ENCODE data around the gene BCHE.
"Not testable (repeated sequence)": the region's sequence is repeated elsewhere in the genome, so short reads cannot be mapped to it uniquely, and the experiment has no call there.

Gene BCHE

DNA sequence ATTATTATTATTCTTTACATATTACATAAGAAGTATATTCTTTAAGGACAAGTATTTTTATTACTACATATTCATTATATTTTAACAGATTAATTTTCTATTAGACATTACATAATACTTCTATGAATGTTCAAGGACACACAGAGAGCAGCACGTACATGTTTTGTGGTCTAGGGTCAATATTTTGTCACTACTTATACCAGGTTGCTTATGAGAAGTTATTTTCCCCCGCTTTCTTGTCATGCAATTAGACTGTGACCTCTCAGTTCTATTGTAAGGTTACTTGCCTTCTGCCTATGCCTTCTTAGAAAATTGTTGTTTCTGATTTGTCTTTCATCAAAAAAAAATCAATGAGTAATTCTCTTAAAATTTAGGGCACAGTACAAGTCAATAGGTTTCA lies 21.5 kb downstream of the BCHE start:
- no peak for DNase-seq

DNA sequence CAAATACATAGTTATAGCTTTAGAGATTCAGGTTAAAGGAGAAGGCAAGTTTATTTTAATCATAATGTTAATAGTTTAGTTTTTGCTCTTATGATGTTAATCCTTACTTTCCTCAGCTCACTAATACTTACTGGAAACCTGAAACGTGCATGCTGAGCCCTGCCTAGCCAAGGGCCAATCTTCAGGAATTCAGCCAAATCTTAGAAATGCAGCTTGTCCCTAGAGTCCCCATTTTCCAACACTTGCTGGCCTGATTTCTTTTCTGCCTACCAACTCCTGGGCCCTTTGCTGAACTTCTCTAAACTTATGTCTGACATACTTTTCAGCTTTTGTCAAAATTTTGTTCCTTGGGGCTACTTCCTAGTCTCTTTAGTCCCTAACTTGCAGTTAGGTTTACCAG lies 22.8 kb downstream of the BCHE start:
- DNase-seq = no peak

DNA sequence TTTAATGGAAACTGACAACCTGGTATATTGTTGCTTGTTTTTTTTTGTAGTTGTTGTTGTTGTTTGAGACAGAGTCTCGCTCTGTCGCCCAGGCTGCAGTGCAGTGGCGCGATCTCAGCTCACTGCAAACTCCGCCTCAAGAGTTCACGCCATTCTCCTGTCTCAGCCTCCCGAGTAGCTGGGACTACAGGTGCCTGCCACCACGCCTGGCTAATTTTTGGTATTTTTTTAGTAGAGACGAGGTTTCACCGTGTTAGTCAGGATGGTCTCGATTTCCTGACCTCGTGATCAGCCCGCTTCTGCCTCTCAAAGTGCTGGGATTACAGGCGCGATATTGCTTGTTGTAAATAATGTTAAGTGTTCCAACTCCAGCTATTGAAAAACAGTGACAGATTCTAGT lies 29.3 kb downstream of the BCHE start:
- not testable (repeated sequence) for DNase-seq

DNA sequence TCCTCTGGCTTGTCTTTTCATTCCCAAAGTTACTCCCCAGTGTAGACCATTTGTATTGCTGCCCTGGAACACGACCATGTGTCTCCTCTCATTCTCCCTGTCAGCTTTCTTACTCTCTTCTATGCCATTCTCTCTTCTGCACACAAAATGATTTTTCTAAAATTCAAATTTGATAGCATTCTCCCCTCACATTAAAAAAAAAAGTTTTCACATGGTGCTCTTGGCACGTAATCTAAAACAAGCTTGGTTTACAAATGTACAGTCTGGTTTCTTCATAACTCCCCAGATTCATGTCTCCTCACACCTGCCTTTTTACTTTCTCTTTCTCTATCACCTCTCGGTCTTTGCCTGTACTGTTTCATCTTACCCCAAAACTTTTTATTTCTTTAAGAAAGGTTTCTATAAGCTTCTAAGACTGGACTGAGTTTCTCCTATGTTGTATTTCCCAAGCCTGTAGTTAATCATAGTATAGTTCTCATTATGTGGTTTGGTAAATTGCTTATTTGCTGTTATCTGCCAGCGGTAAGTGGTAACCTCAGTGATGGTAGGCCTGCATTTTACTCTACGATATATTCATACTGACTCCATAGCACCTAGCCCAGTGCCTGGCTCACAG lies 31.2 kb downstream of the BCHE start:
- no peak for DNase-seq

DNA sequence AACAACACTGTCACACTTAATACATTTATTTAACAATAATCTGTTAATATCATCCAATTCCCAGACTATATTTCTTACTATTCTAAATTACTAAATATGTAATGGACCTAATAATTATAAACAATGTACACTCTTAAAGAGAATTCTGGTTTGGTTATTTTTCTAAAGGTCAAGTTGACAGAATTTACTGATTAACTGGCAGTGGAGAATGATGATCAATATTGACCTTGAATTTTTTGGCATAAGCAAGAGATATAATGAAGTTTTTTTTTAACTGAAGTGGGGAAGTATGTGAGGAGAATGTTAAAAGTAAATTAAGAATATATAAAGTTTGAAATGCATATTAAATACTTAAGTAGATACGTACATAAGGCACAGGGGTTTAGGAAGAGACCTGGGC lies 33.8 kb downstream of the BCHE start:
- DNase-seq = no peak

DNA sequence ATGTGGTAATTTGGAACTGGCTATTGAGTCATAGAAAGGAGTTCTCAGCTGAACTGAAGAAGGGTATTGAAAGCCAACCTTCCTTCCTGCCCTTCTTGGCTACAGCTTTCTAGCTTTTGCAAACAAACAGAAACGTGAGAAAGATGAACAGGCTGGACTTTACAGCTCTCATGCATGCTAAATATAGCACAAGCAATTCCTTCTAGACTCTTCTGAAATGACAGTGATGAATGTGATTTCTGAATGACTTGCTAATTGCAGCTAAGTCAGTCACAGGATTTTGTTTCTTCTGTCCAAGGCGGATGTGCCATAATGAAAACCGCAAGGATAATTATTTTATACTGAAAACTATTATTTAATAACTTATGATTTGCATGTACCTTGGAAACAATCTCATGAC lies 36.3 kb downstream of the BCHE start:
- DNase-seq = no peak

DNA sequence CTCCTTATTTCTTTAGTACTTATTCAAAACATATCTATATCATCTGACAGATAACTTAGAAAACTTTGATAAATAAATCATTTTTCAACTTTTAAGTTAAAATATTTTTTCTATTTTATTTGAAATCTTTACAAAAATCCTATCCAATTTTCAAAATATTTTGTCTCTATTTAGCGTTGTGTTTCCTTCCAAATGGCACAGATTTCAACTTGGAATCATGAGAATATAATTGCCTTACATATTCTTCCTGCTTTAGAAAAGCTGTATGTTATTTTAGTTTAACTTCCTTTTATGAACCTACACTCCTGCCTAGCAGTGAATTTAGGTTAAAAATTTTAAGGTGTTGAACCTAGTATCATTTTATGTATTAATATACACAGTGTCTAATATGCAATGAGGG lies 38.2 kb downstream of the BCHE start:
- no peak for DNase-seq

DNA sequence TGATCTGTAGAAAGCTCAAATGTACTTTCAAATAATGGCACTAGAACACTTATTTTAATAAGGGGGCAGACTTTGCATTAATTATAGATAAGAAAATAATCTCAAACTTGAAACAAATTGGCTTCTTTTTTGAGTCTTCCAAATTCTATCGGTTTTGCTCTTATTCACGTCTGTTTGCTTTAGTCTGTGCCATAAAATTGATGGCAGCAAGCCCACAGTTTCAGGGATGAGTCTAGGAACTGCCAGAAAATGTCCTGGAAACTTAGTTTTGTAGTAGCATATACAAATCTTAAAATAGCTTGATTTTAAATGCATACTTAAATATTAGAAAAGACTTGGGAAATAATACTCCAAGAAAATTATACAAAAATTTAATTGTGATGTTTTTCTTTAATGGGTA lies 39.7 kb downstream of the BCHE start:
- DNase-seq = no peak

DNA sequence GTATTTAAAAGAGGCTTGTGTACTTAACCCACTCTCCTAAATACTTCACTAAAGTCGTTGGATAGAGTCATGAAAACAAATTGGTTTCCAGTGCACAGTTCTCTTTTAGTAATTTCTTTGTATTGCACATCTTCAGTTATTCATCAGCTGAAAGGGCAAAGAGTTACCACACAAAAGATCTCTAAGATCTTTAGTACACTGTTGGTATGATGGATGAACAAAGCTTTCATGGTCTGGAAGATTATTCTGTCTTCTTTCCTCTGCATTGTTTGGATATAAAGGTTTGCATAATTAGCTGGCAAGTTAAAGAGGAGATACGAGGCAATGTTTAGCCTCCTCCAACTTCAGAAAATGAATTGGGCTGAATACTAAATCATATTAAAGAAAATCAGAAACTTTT lies 40.5 kb downstream of the BCHE start:
- DNase-seq = no peak

DNA sequence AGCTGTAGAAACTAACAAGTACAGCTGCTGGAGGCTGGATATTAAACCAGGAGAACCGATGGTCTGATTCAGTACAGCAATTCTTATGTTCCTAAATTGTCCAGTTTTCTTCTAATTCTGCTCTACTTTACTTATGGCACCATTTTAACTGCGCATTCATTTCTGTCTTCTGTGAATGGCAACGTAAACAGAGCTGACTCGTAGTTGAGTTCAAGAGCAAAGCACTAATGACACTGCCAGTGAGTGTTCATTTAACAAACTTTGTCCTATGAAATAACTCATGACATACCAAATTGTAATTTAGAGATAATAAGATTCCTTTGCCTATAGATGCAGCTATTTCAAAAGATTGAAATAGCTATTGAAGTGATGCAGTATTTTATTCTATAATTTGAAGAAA lies 48.7 kb downstream of the BCHE start:
- DNase-seq = no peak

DNA sequence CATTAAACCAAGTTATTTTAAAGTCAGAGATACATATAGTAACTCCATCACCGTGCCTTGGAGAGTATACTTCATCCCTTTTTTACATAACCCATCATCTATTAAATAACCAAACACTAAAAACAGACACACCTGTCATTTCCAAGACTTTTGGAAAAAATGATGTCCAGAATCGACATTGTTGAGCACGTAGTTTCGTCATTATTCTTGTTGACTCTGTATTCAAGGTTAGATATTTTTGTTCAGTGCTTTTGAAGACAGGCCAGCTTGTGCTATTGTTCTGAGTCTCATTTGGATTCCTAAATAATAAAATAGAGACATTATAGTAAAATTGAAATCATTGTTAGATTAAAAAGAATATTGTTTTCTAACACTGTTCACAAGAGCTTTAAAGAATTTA lies 51.2 kb downstream of the BCHE start:
- DNase-seq = no peak

DNA sequence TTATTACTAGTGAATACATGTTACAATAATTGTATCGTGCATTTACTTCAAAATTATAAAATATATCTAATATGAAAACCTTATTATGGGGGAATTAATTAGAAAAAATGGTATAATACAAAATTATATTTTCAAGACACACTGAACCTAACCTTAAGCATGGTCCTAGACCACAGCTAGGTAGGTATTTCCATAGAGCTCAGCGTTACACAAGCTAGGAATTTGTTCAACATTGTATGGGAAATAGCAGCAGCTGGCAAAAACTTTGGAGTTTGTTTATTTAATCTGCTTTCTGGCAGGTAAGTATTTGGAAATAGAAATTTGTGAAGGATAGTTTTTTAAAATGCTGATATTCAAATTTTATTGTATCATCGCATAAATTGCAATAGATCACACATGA lies 52.9 kb downstream of the BCHE start:
- no peak for DNase-seq

DNA sequence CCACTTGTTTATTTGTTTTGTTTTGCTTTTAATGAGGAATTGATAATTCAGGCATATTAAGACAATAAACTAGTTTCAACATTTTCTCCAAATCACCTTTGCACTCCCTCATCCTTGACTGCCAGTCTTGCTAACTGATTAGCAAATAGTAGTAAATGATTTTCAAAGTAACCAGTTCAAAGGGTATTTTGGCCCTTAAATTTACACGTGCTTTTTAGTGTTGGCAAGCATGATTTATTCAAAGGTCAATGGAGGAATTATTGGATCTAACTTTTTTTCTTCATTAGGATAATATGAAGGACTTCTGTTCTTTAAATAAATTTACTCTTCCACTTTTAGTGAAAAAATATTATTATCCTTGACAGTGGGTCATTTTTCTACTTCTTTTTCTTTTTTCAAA lies 53.8 kb downstream of the BCHE start:
- DNase-seq = no peak

DNA sequence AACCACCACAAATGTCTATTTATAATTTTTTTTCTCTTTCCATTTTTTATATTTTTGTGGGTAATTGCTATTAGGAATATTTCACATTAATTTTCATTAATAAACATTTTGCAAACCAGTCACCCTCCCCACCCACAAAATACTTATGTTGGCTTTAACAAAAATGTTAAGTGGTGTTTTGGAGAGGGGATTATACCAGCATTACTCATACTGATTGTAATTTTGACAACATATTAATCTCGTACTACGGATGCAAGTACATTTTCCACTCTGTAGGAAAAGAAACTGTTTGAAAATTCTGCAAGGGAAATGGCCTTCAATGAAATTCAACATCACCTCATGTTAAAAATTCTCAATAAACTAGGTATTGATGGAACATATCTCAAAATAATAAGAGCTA lies 58.3 kb downstream of the BCHE start:
- DNase-seq = no peak

DNA sequence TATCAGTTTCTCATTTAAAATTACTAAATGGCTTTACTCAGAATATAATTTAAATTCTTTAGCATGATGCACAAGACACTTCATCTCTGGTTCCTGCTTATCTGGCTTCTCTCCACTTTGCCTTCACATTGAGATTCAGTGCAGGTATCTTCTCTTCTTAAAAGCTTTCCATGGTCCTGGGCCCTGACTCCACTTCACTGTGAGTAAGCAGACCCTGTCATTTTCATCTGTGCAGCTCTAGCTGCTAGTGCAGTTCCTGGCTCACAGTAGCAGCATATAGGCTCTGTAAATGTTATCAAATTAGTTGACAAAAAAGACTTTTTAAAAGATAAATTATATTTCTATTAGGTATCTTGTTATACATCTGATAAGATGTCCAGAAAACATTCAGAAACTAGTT lies 58.8 kb downstream of the BCHE start:
- DNase-seq = no peak

DNA sequence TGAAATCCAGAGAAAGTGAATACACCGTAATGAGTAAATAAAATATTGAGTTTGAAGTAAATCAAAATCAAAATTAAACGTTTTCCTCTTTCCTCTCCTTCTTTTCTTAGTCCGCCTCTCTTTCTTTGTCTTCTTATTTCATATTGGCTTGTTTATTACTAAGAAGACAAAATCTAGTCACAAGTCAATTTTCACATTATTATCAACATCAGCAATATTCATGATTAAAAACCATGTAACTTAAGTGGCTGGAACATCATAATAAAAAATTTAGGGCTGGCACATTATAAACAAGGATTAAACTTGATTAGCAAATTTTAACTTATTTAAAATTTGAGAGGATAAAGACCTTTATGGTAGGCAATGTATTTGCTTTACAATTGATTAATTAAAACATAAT lies 61.4 kb downstream of the BCHE start:
- DNase-seq = no peak

DNA sequence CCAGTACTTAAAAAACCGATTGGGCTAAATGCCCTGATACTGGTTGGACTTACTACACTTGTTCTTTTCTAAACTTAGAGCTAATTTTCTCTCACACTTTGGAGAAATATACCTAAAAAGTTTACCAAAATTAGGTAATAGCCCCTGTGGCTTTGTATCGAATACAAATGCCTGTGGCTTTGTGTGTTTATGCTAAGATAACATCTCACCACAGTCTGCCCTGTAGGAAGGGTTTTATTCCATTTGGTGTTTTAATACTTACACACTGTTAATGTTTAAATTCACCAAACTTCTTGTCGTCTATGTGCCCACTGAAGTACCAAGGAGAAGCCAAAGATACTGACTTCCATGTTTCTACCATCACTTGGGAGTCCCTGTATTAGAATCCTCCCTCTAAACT lies 66.4 kb downstream of the BCHE start:
- no peak for DNase-seq

DNA sequence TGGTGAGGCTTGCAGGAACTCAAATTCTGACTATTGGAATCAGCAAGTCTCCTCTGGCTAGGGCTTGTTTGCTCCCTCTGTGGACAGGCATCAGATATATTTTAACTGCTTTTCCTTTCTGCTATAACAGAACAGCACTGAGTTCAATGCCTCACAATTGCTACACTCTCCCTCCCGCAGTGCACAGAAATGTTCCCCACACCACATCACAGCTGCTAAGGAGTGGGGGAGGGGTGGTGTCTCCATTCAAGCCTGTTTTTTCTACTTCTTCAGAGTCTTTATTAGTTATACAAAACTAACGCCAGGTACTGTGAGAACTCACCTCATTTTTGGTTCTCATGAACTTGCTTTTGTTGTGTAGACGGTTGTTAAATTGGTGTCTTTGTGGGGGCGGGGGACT lies 68.5 kb downstream of the BCHE start:
- no peak for DNase-seq

DNA sequence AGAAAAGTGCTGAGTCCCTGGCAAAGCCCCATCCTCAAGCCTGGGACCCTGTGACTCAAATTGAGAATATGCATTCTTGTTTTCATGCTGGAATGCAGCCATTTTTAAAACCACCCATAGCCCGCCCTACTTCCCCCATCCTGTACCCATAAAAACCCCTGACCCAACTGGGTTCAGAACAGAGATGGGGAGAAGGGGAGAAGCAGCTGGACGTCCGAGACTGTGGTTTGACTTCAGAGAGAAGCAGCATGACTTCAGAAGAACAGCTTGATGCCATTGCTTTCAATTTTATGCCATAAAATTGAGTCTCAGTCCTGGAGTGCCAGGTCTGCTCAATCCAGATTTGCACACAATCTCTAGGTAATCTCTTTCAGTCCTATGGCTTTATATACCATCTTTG lies 78.2 kb downstream of the BCHE start:
- no peak for DNase-seq

DNA sequence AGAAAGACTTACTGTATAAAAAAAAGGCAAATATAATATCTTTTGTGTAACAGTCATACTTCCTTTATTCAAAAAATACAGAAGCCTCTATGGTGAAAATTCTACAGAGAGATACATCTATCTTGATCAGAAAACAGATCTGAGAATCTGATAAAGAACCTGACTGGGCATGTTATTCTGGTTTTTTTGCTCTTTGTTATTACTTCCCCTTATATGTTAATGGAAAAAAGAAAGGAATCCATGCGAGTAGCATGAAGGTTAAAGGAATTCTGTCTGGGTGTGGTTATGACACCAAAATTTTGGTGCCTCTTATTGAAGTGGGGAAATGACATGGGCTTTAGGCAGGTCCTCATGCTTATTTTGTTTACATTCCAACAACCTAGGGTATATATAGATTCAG lies 81.7 kb downstream of the BCHE start:
- no peak for DNase-seq

DNA sequence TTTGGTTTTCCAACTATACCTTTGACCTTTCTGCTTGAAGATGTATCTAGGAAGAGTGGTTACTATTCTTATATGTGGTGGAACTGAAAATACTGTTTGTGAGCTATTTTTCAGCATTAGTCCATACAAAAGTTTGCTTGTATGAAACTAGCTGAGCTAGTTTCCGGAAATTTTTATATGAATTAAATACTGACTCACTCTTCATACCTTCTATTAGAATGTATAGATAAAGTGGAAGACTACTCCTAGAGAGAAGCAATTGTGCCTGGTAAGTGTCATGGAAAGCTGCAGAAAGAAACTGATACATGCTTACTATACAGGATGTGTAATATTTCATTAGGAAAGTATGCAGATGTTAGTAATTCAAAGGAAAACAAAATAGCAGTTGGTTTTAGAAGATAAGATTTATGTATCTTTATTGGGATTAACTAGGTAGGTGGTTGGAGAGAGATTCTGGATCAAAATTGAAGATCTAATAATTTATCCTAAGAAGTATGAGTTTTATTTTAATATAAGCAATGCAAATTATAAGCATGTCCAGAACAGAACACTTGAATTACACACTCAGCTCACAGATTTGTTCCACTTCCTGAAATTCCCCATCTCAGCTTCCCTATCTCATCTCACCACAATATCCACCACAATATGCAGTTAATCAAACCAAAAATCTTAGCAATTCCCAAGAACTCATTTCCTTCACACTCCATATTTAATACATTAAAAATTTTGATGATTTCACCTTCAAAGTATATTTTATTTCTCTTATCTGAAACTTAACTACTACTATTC lies 82.8 kb downstream of the BCHE start:
- DNase-seq = no peak

DNA sequence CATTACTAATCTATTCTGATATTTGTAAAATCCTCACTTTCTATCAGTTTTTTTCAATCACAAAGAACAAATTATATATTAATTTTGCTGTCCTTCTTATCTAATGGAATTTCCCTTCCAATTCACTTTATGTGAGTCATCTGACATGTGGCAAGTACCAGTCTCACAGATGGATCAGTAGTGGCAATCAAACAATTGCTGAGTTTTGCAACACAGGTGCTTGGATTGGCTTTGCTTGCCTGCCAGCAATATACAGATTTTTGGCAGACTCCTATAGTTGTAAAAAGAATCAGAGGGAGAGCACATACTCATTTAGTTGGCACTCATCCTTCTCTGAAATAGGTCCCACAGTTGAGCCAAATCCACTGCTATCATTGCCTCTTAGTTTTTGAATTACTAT lies 83.7 kb downstream of the BCHE start:
- DNase-seq = no peak

DNA sequence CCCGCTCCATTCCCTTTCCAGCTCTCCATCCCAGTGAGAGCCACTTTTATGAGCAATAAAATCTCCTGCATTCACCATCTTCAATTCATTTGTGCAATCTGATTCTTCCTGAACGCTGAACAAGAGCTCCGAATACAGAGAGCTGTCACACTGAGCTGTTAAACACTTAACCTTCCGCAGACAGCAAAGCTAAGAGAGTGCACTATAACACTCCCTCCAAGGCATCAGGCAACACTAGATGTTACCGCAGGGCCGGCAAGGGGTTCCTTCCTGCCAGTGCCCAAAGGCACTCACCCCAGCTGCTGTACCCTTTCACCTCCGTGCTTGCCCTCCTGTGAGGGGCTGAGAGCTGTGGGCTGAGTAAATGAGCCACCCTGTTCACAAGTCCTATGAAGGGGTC lies 85.6 kb downstream of the BCHE start:
- DNase-seq = no peak

DNA sequence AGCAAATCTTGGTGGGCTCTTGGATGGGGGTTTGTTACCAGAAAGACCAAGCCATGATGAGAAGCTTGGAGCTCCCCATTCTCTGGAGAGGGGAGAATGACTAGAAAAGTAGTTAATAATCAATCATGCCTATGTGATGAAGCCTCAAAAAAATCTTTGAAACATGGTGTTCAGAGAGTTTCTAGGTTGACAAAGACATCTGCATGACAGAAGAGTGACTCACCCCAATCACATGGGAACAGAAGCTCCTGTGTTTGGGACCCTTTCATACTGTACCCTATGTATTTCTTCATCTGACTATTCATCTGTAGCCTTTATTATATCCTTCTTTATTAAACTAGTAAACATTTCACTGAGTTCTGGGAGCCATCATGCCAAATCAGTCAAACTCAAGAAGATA lies 87.4 kb downstream of the BCHE start:
- no peak for DNase-seq

DNA sequence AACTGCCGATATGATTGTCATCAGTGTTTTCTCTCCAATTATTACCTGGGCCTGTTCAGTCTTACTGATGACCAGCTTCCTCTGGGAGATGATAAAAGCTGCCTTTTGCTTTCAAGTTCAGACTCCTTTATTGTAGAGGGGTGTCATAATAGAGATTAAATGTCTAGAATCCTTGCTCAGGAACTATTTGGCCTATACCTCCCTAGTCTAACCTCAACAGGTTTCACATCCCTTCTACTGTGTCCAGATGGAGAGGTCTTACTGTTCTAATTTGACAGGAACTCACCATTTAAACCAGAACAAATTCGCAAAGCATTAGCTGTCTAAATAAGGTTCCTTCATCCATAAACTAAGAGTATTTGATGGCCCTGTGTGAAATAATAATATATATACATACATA lies 88.0 kb downstream of the BCHE start:
- DNase-seq = no peak
